Aorta (tissue), 5 donors: ENCODE results near the gene RAB25. TPM values are rescaled to one million over a fixed set of nuclear protein-coding genes. Genes with fewer than 3 reads are reported as not detected.
A peak's percentile ranks its signal among the peaks of the same experiment; 100 is the strongest.

ENCODE experiments used
- ATAC-seq: fragments of 200-7000 bp; cut with Tn5 transposase; one replicate; pipeline ENCODE4 v1.9.1; 2022; ENCODE audit warnings: moderate library complexity; ENCODE audit not compliant: low FRiP score
- DNase-seq, 2 donors: peaks; one replicate each; pipeline ENCODE4 v3.0.0-alpha.2; 2020
- H3K27ac ChIP-seq, 2 donors: one replicate each; pipeline ENCODE4 v1.5.1; 2013; ENCODE audit warnings: low read length in 2 of 2, mild to moderate bottlenecking in 2 of 2, moderate library complexity in 2 of 2, control low read depth in 1 of 2, inconsistent platforms in 1 of 2, low read depth in 1 of 2
- H3K27me3 ChIP-seq, 2 donors: one replicate each; pipeline ENCODE4 v1.6.1; 2013; ENCODE audit warnings: control low read depth in 1 of 2, low read length in 1 of 2, mild to moderate bottlenecking in 1 of 2, moderate library complexity in 1 of 2; ENCODE audit not compliant: insufficient read depth in 2 of 2, control insufficient read depth in 1 of 2
- H3K36me3 ChIP-seq, 2 donors: one replicate each; pipeline ENCODE4 v1.6.1; 2013; ENCODE audit warnings: control low read depth in 1 of 2, low read length in 1 of 2, mild to moderate bottlenecking in 1 of 2; ENCODE audit not compliant: insufficient read depth in 2 of 2, control insufficient read depth in 1 of 2
- H3K4me1 ChIP-seq, 2 donors: one replicate each; pipeline ENCODE4 v1.6.1; 2013; ENCODE audit warnings: low read length in 2 of 2, control low read depth in 1 of 2, mild to moderate bottlenecking in 1 of 2, moderate library complexity in 1 of 2; ENCODE audit not compliant: insufficient read depth in 2 of 2, control insufficient read depth in 1 of 2
- H3K4me3 ChIP-seq, 2 donors: one replicate each; pipeline ENCODE4 v1.5.1; 2013; ENCODE audit warnings: low read length in 2 of 2, control low read depth in 1 of 2, mild to moderate bottlenecking in 1 of 2
- H3K9me3 ChIP-seq: one replicate; pipeline ENCODE4 v1.6.1; 2013; ENCODE audit warnings: mild to moderate bottlenecking, low read length; ENCODE audit not compliant: control insufficient read depth
- WGBS, 2 donors: extraction: QIAGEN DNeasy Blood & Tissue Kit; methylation state at CpG; one replicate each; pipeline ENCODE4 v1.1.7; 2013; 5-methylcytosine and 5-hydroxymethylcytosine counted together
- intact Hi-C, 2 donors: fragments of 100-400 bp; cut with DNase I; formaldehyde crosslinking; loops; one replicate each; pipeline versions ENCODE4 v1.14.2 to v1.15.0; 2022
- polyA plus RNA-seq, 2 donors: library from polyadenylated mRNA; stranded (reverse); fragments of 200-250 nt; gene quantifications; one replicate each; pipeline ENCODE4 v1.2.3, GENCODE V29; 2013
- total RNA-seq, 2 donors: library from RNA; stranded (reverse); fragmentation: NEBNext Ultra II Directional; extraction: Animal tissue kit (Norgen Biotek cat#: 25700); gene quantifications; one replicate each; pipeline ENCODE4 v1.2.1, GENCODE V29; 2021
- donor health status: healthy with polysubstance abuse.
- donor health status: Bipolar disorder and iron deficiency.
- donor health status: DM: no; HTN: no; CAD: no.
- donor health status: DM: no; HTN: no; CAD: no.
- donor health status: DM: yes; HTN: yes; CAD: no.

Gene RAB25
- total and polyA plus RNA-seq, 4 donors = 1.5 to 32.4 TPM; not detected in 2

- Histone ChIP-seq H3K4me1 (no peaks in the 10 kb centered on the region), H3K27me3 (no peaks in the 10 kb centered on the region), H3K36me3 (no peaks in the 10 kb centered on the region), H3K27ac (peak overlapping the region in 1 of 2 donors; percentile 19), H3K4me3 (no peak overlapping the region), H3K9me3 (no peaks in the 10 kb centered on the region)
- intact Hi-C loops = no loop called here
- no peak for ATAC-seq
- WGBS, 2 donors = 46 to 51% methylated on average over 4 of the region's 4 CpGs
- DNase-seq = no peak
Measured at GRCh38 chr1:156100205-156100995, 39.4 kb downstream of the RAB25 start.

DNA sequence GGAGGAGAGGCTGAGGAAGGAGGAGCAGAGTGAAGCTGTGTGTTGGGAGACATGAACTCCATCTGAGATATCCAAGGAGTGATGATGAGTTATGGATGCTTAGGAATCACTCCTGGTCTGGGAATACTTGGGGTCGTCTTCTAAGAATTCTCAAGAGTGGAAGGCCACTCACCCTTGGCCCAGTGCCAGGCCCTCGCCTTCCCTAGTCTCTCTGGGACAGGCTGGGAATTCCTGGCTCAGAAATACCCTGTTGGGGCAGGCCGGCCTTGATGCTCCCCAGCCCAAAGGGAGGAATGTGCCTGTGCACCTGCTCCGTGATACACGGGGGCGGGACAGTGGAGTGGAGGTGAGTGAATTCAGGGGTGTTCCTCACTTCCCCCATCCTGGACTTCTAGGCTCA lies 40.9 kb downstream of the RAB25 start:
- Histone ChIP-seq H3K4me1 (no peaks in the 10 kb centered on the region), H3K4me3 (no peak overlapping the region), H3K27ac (peak overlapping the region in 1 of 2 donors; percentile 4), H3K9me3 (no peaks in the 10 kb centered on the region), H3K36me3 (no peaks in the 10 kb centered on the region), H3K27me3 (no peaks in the 10 kb centered on the region)
- intact Hi-C loops = no loop called here
- ATAC-seq (no peak), DNase-seq (peak in 1 of 2 donors; percentile 86)
- WGBS, 2 donors = 44 to 46% methylated on average over 6 of the region's 6 CpGs

- intact Hi-C loops = no loop called here
- peak; percentile 0 for ATAC-seq
- H3K9me3 ChIP-seq = no peaks in the 10 kb centered on the region
- no peaks in the 10 kb centered on the region for H3K36me3 ChIP-seq
- no peaks in the 10 kb centered on the region for H3K4me1 ChIP-seq
- no peaks in the 10 kb centered on the region for H3K27me3 ChIP-seq
- peak overlapping the region; percentile 32 to 96 for H3K27ac ChIP-seq
- DNase-seq = peak in 1 of 2 donors; percentile 77
- no peak overlapping the region for H3K4me3 ChIP-seq
- WGBS, 2 donors = 29 to 31% methylated on average over 16 of the region's 16 CpGs
Measured at GRCh38 chr1:156102633-156103511, 41.9 kb downstream of the RAB25 start.

- Histone ChIP-seq H3K9me3 (no peaks in the 10 kb centered on the region), H3K4me3 (no peak overlapping the region), H3K4me1 (no peaks in the 10 kb centered on the region), H3K27me3 (no peaks in the 10 kb centered on the region), H3K36me3 (no peaks in the 10 kb centered on the region), H3K27ac (peak overlapping the region; percentile 32 to 96)
- WGBS, 2 donors = 19% methylated on average over 8 to 9 of the region's 9 CpGs
- intact Hi-C loops = no loop called here
- DNase-seq = peak; percentile 87 to 89
- ATAC-seq = peak; percentile 34
Measured at GRCh38 chr1:156103521-156103947, 42.6 kb downstream of the RAB25 start.

DNA sequence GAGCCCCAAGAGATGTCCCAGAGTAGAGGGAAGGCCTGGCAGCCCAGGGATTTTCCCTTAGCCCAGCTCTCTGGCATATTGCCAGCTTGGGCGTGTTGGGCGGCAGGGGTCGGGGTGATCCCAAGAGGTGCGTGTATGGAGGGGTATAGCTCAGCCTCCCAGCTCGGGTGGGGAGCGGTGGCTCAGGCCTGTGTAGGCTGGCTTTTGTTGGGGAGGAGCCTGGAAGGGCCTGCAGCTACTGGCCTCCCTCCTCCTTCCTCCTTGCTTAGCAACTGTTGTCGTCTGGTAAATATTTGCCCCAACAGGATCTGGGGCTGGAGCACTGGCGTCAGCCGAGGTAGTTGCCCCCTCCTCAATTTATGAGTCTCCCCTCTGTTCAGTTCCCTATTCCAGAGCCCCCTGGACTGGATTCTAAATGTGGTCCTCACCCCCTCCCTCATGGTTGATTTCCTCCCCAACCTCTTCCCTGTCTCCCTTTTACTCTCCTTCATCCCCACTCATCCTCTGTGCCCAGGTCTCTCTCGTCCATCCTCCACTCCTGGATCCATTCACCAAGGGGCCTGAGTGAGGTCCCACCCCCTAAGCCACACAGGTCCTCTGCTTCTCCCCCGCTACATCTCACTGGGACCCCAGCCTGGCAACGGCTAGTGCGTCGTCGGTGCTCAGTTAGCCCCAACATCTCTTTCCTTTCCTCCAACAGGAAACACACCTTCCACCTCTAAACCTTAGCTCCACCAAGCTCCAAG lies 43.3 kb downstream of the RAB25 start:
- intact Hi-C loops = no loop called here
- no peaks in the 10 kb centered on the region for H3K36me3 ChIP-seq
- peak overlapping the region; percentile 85 to 96 for H3K27ac ChIP-seq
- ATAC-seq (peak; percentile 87), DNase-seq (peak; percentile 92 to 94)
- H3K4me3 ChIP-seq = no peak overlapping the region
- 29 to 30% methylated on average over 15 of the region's 15 CpGs for WGBS, 2 donors
- no peaks in the 10 kb centered on the region for H3K27me3 ChIP-seq
- no peaks in the 10 kb centered on the region for H3K9me3 ChIP-seq
- H3K4me1 ChIP-seq = no peaks in the 10 kb centered on the region

GRCh38 chr1:156104861-156105832 lies 44.2 kb downstream of the RAB25 start:
- Histone ChIP-seq H3K9me3 (no peaks in the 10 kb centered on the region), H3K4me3 (no peak overlapping the region), H3K27me3 (no peaks in the 10 kb centered on the region), H3K27ac (peak overlapping the region; percentile 85 to 96), H3K36me3 (no peaks in the 10 kb centered on the region), H3K4me1 (no peaks in the 10 kb centered on the region)
- intact Hi-C loops = no loop called here
- peak in 1 of 2 donors; percentile 82 for DNase-seq
- peak; percentile 3 for ATAC-seq
- 39 to 50% methylated on average over 11 of the region's 11 CpGs for WGBS, 2 donors

- peak overlapping the region; percentile 93 to 94 for H3K27ac ChIP-seq
- DNase-seq (peak in 1 of 2 donors; percentile 82), ATAC-seq (no peak)
- H3K4me3 ChIP-seq = no peak overlapping the region
- H3K4me1 ChIP-seq = no peaks in the 10 kb centered on the region
- intact Hi-C loops = loop anchor here in 1 of 2 donors (1.0 kb wide), 1 partner anchor 7 kb away; the partner anchor contains the start of gene LMNA
- H3K36me3 ChIP-seq = no peaks in the 10 kb centered on the region
- WGBS, 2 donors = 18 to 19% methylated on average over 14 of the region's 14 CpGs
- H3K9me3 ChIP-seq = no peaks in the 10 kb centered on the region
- no peaks in the 10 kb centered on the region for H3K27me3 ChIP-seq
Measured at GRCh38 chr1:156106624-156107488, 45.9 kb downstream of the RAB25 start.
